Activated gamma-delta T cell (primary cell): ENCODE data around the gene PRPF6.

Experiments used
- DNase-seq: peaks from one replicate; lab custom pipeline; 2025; lab: John Stamatoyannopoulos, UW

Gene PRPF6

GRCh38 chr20:64049060-64049877 lies 68.3 kb downstream of the PRPF6 start, which contains the start of gene SOX18:
Gene SOX18, minus strand, starts transcription at chr20:64049639. Its CDS starts 123 bp downstream, at chr20:64049516.
- DNase-seq: no peak

GRCh38 chr20:64049878-64050260 lies 68.9 kb downstream of the PRPF6 start:
- no peak for DNase-seq

DNA sequence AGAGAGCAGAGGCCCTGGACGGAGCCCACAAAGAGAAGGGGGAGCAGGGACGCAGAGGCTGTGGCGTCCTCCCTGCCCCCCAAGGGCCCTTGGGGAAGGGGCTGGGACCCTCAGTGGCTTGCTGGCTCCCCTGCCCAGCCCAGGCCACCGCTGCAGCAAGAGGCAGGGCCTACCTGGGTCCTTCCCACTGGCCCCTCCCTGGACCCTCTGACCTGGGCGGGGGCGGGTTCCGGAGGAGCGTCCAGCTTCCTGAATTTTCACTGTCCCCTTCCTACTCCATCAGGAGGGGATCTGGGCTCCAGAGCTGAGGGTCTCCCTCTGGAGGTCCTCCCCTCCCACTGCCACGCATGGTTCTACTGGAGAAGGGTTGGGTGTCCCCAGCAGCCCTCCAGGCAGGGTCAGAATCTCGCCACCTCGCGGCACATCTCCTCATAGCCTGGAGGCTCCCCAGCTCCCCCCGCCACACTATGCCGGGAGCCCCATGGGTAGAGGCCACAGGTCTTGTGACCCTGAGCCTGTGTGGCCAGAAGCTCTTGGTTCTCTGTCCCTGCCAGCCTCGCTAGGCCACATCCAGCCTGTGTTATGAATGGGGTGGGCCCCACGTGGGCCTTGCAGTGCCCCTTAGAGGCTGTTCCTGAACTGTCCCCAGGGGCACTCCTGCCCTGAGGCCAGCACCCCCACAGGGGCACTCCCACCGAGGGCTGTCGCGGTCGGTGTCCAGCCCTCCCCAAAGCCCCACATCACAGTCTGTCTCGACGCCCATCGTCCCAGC lies 69.5 kb downstream of the PRPF6 start:
- no peak for DNase-seq

DNA sequence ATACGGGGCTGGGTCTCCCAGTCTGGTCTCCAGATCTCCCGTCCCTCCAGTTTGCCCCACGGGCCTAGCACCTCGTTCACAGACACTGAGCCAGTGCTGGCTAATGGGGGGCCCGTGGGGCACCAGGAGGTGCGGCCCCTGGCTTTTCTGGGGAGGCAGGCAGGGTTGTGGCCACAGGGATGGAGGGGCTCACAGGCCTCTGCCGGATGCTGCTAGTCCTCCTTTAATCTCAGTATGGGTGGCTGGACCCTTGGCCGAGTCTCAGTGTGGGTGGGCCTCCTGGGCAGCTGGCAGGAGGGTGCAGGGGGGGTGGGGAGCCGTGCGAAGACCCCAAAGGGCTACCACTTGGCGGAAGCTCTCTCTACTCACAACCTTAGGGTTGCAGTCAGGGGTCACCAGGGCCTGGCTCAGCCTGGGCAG lies 70.1 kb downstream of the PRPF6 start:
- no peak for DNase-seq

GRCh38 chr20:64051561-64052325 lies 70.8 kb downstream of the PRPF6 start:
- DNase-seq: no peak

GRCh38 chr20:64052326-64052722 lies 71.4 kb downstream of the PRPF6 start:
- DNase-seq: no peak

- no peak for DNase-seq
Observed at GRCh38 chr20:64052987-64053840, 72.3 kb downstream of the PRPF6 start.

GRCh38 chr20:64053841-64054661 lies 73.1 kb downstream of the PRPF6 start:
- no peak for DNase-seq

DNA sequence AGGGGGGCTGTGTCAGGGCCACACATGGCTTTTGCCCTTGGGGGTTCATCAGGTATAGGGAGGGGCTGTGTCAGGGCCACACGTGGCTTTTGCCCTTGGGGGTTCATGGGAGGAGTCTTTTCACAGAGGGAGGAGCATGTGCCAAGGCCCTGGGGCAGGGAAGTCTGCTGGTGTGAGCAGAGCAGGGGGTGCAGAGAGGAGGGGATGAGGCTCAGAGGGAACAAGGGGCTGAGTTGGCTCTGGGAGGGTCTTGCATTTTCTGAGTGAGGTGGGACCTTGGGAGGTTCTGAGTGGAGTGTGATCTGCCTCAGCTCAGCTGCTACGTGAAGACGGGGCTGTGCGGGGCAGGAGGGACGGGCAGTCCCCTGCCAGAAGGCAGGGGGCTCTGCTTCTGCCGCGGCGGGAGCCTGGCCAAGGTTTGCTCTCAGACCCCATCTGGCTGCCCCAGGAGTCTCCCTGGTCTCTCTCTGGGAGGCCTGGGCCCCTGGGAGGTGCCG lies 74.5 kb downstream of the PRPF6 start:
- DNase-seq: no peak

DNA sequence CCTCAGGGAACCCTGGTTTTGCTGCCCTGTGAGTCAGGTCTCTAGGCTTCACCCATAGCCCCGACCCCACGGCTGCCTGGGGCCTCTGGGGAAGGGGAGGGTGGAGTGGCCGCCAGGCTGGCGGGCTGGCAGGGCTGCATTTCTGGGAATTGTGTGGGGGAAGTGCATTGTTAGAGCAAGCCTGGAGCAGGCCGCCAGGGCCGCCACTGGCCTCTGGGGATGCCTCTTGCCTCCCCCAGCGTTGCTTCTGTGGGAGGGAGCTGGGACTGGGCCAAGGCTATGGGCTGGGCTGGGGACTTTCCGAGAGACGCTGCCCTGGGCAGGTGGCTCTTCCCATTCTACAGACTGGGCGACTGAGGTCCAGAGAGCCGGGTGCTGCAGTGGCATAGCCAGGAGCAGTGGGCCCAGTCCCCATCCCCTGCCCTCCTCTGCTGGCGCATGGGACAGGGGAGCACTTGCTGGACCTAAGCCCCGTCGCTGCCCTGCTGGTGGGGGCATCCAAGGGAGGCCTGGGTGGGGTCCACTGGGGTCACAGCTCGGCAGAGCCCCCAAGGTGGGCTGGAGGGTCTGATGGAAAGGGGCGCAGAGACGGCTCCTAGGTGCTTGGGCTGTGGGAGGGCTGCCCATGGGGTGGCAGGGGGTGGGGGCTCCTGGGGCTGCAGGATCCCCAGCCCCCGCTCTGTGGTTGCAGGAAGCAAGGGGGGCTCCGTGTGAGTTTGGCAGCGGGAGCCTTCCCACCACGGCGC lies 75.1 kb downstream of the PRPF6 start:
- no peak for DNase-seq

DNA sequence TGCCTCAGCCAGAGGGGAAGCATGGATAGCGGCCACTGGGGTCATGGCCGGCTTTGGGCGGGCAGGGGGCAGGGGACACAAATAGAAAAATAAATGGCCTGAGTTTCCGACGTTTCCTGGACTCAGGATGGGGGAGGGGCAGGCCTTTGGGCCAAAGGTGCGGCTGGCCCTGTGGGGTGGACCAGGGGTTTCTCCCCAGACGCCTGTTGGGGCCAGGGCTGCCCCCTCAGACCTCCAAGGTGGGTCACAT lies 75.6 kb downstream of the PRPF6 start:
- no peak for DNase-seq

- DNase-seq: no peak
Observed at GRCh38 chr20:64056889-64057627, 76.1 kb downstream of the PRPF6 start.

DNA sequence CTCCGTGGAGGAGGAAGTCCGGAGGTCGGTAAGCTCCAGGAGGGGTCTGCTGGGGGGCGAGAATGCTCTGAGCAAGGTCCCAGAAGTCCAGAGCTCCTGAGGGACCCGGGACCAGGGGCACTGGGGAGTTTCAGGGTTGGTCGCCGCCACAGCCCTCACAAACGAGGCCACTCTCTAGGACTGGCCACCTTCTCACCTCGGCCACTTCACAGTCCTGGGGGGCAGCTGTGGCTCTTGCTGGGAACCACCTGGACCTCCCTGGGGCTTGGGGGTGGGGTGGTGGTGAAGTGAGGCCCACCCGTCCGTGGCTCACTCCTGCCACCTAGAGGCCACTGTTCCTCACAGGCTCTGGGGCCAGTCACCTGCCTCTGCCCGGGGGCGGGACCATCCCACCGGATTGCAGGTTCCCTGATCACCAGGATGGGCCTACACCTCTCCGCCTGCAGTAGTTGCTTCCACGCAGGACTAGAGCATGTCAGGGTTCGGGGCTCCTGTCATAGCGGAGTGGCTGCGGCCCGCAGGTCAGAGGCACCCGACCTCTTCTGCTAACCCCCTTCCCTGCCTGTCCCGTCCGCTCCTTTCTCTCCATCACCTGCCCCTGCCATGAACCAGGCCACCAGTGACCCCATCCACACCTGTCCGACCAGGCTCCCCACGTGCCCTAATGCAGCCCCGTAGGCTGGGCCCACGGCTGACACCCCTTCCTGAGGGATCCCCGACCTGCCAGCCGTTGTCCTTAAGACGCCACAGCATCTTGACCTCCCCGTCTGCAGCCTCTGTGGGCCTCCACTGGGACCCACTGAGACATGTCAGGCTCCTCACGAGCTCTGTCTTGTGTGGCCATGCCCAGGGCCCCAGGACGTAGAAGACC lies 76.9 kb downstream of the PRPF6 start:
- DNase-seq: no peak

GRCh38 chr20:64058536-64058935 lies 77.6 kb downstream of the PRPF6 start:
- no peak for DNase-seq

DNA sequence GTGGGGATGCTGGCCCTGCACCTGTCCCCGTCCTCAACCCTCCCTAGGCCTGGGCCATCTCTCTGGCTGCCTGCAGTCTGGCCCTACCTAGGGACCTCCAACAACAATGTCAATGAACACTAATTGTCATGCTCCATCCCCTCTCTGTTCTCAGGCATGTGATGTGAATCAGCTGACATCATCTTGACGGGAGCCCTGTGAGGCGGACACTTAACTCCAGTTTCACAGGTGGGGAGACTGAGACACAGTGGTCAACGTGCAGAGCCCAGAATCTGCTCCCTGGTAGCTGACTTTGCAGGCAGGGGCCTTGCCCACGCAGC lies 81.3 kb downstream of the PRPF6 start:
- no peak for DNase-seq

GRCh38 chr20:64062596-64063388 lies 81.9 kb downstream of the PRPF6 start, which contains the start of gene TCEA2:
Gene TCEA2, plus strand, starts transcription at chr20:64063198. Its CDS starts 115 bp downstream, at chr20:64063313.
- peak; percentile 82 for DNase-seq

- no peak for DNase-seq
Observed at GRCh38 chr20:64063389-64064144, 82.6 kb downstream of the PRPF6 start.
